HepG2 (cell line): ENCODE measurements around the gene STRN4. TPM values are rescaled to one million over a fixed set of nuclear protein-coding genes. Genes with fewer than 3 reads are reported as not detected.

Experiments
- ARNTL ChIP-seq: sonication (generic); formaldehyde crosslinking; IDR thresholded peaks from 2 replicates; pipeline ENCODE4 v1.4.0; 2020; ENCODE audit warnings: mild to moderate bottlenecking, missing genetic modification reagents
- ATF3 ChIP-seq: sonication (generic); formaldehyde crosslinking; IDR thresholded peaks from 2 replicates; pipeline ENCODE4 v1.4.0; 2020; ENCODE audit warnings: missing genetic modification reagents
- CREBL2 ChIP-seq: sonication (generic); formaldehyde crosslinking; IDR thresholded peaks from 2 replicates; pipeline ENCODE4 v1.8.1; 2023; ENCODE audit warnings: missing genetic modification reagents, mild to moderate bottlenecking, borderline replicate concordance
- CTCF ChIP-seq: sonication (generic); formaldehyde crosslinking; IDR thresholded peaks from 2 replicates; pipeline ENCODE4 v1.5.0; 2020; ENCODE audit warnings: mild to moderate bottlenecking, missing genetic modification reagents, moderate library complexity
- GATAD2A ChIP-seq: IDR thresholded peaks from 2 replicates; pipeline ENCODE4 v1.6.1; 2016
- GFI1 ChIP-seq: sonication (generic); formaldehyde crosslinking; IDR thresholded peaks from 2 replicates; pipeline ENCODE4 v1.5.0; 2020; ENCODE audit warnings: missing genetic modification reagents, mild to moderate bottlenecking, borderline replicate concordance
- IRF9 ChIP-seq: sonication (generic); formaldehyde crosslinking; IDR thresholded peaks from 2 replicates; pipeline ENCODE4 v1.8.0; 2022; ENCODE audit warnings: missing genetic modification reagents, mild to moderate bottlenecking, borderline replicate concordance
- ISL2 ChIP-seq: sonication (generic); formaldehyde crosslinking; IDR thresholded peaks from 2 replicates; pipeline ENCODE4 v1.5.0; 2020; ENCODE audit warnings: missing genetic modification reagents
- MXI1 ChIP-seq: IDR thresholded peaks from 3 replicates; pipeline ENCODE4 v1.6.1; 2012; ENCODE audit warnings: low read depth, low read length, inconsistent platforms, borderline replicate concordance
- RFXAP ChIP-seq: sonication (generic); formaldehyde crosslinking; IDR thresholded peaks from 2 replicates; pipeline ENCODE4 v1.4.0; 2020; ENCODE audit warnings: missing genetic modification reagents, borderline replicate concordance
- RNF2 ChIP-seq: fragments of 450-650 bp; conservative IDR thresholded peaks from 2 replicates; pipeline ENCODE4 v1.6.1; 2016; ENCODE audit warnings: low read depth
- SAFB2 ChIP-seq: sonication (generic); formaldehyde crosslinking; IDR thresholded peaks from 2 replicates; pipeline ENCODE4 v1.5.1; 2020; ENCODE audit warnings: missing genetic modification reagents, low read depth, mild to moderate bottlenecking, borderline replicate concordance
- SATB2 ChIP-seq: sonication (generic); formaldehyde crosslinking; IDR thresholded peaks from 2 replicates; pipeline ENCODE4 v1.5.0; 2020; ENCODE audit warnings: missing genetic modification reagents
- SMAD9 ChIP-seq: sonication (generic); formaldehyde crosslinking; IDR thresholded peaks from 2 replicates; pipeline ENCODE4 v1.5.1; 2020; ENCODE audit warnings: mild to moderate bottlenecking, missing genetic modification reagents
- SP140L ChIP-seq: sonication (generic); formaldehyde crosslinking; IDR thresholded peaks from 2 replicates; pipeline ENCODE4 v1.4.0; 2020; ENCODE audit warnings: missing genetic modification reagents, borderline replicate concordance
- TERF1 ChIP-seq: sonication (generic); formaldehyde crosslinking; IDR thresholded peaks from 2 replicates; pipeline ENCODE4 v1.8.0; 2022; ENCODE audit warnings: mild to moderate bottlenecking, missing genetic modification reagents, moderate library complexity
- TOE1 ChIP-seq: sonication (generic); formaldehyde crosslinking; IDR thresholded peaks from 2 replicates; pipeline ENCODE4 v1.4.0; 2020; ENCODE audit warnings: mild to moderate bottlenecking, missing genetic modification reagents
- YEATS2 ChIP-seq: sonication (generic); formaldehyde crosslinking; IDR thresholded peaks from 2 replicates; pipeline ENCODE4 v1.4.0; 2020; ENCODE audit warnings: missing genetic modification reagents, borderline replicate concordance
- ZBTB38 ChIP-seq: sonication (generic); formaldehyde crosslinking; IDR thresholded peaks from 2 replicates; pipeline ENCODE4 v1.5.1; 2020; ENCODE audit warnings: mild to moderate bottlenecking, missing genetic modification reagents
- ZFP1 ChIP-seq: IDR thresholded peaks from 2 replicates; pipeline ENCODE4 v1.6.1; 2016
- ZNF484 ChIP-seq: sonication (generic); formaldehyde crosslinking; IDR thresholded peaks from 2 replicates; pipeline ENCODE4 v1.5.1; 2020; ENCODE audit warnings: mild to moderate bottlenecking, low read depth, missing genetic modification reagents, borderline replicate concordance
- ZNF510 ChIP-seq: sonication (generic); formaldehyde crosslinking; IDR thresholded peaks from 2 replicates; pipeline ENCODE4 v1.4.0; 2020; ENCODE audit warnings: low read depth, mild to moderate bottlenecking, missing genetic modification reagents
- ZSCAN12 ChIP-seq: sonication (generic); formaldehyde crosslinking; IDR thresholded peaks from 2 replicates; pipeline ENCODE4 v1.9.0; 2021; ENCODE audit warnings: mild to moderate bottlenecking, missing genetic modification reagents
- polyA plus RNA-seq, 8 experiments: library from polyadenylated mRNA; depleted of rRNA in 3 of 8; stranded (reverse) in 7 of 8; unstranded in 1 of 8; fragments of >200 nt; fragmentation: Illumina TruSeq in 4 of 8; extraction: Trizol in 4 of 8; gene quantifications; 2 replicates each; pipeline versions ENCODE4 v1.2.1 to v1.2.3, GENCODE V29; 2011 to 2016; ENCODE audit warnings: low read depth in 4 of 8, missing spikeins in 1 of 8, mixed read lengths in 1 of 8; ENCODE audit not compliant: insufficient read depth in 1 of 8
- total RNA-seq, 5 experiments: library from RNA; depleted of rRNA; stranded (reverse); fragments of >200 nt; fragmentation: Illumina TruSeq; extraction: Trizol; gene quantifications; 2 replicates each; pipeline ENCODE4 v1.2.3, GENCODE V29; 2016; ENCODE audit warnings: low read depth in 1 of 5

STRN4 gene
- total and polyA plus RNA-seq, 2 of the 13 experiments (the other 11 are each of a cell fraction or from before 2014, with no cell fraction given) = 43.1 to 57.3 TPM

- TF ChIP-seq ZNF510 (CRISPR knock-in tag) = 0 out of 2 replicates have a peak, but pooled peaks have one; percentile 34
- TF ChIP-seq YEATS2 = peak; percentile 43; the same call in 1 of the 2 replicates
- TF ChIP-seq ISL2 = 0 out of 2 replicates have a peak, but pooled peaks have one; percentile 23
- 0 out of 2 replicates have a peak, but pooled peaks have one; percentile 18 for TF ChIP-seq GATAD2A
- peak; percentile 53; the same call in 1 of the 3 replicates for TF ChIP-seq MXI1
- TF ChIP-seq ARNTL (CRISPR knock-in tag) = peak; percentile 69
- TF ChIP-seq IRF9 (CRISPR knock-in tag) = no peak
- TF ChIP-seq CREBL2 (CRISPR knock-in tag) = no peak
- TF ChIP-seq CTCF (CRISPR knock-in tag) = no peak
- TF ChIP-seq ZSCAN12 (CRISPR knock-in tag) = 0 out of 2 replicates have a peak, but pooled peaks have one; percentile 50
- TF ChIP-seq RFXAP (CRISPR knock-in tag) = peak; percentile 37; the same call in 1 of the 2 replicates
- TF ChIP-seq RNF2 = peak; percentile 77
- TF ChIP-seq TOE1 (CRISPR knock-in tag) = no peak
- no peak for TF ChIP-seq ZFP1 (CRISPR knock-in tag)
- TF ChIP-seq SATB2 (CRISPR knock-in tag) = 0 out of 2 replicates have a peak, but pooled peaks have one; percentile 71
- no peak for TF ChIP-seq TERF1 (CRISPR knock-in tag)
- TF ChIP-seq ZNF484 (CRISPR knock-in tag) = no peak
- TF ChIP-seq GFI1 = 0 out of 2 replicates have a peak, but pooled peaks have one; percentile 31
- TF ChIP-seq ATF3 (CRISPR knock-in tag) = no peak
- 0 out of 2 replicates have a peak, but pooled peaks have one; percentile 50 for TF ChIP-seq SMAD9 (CRISPR knock-in tag)
- TF ChIP-seq SAFB2 (CRISPR knock-in tag) = no peak
- TF ChIP-seq ZBTB38 = no peak
- peak; percentile 58; the same call in 1 of the 2 replicates for TF ChIP-seq SP140L (CRISPR knock-in tag)
These were observed 15.2 kb upstream of the STRN4 start (continued) for GRCh38 chr19:46761418-46761831.
